CD14-positive monocyte (primary cell): ENCODE results near the gene LRRN3. TPM values are rescaled to one million over a fixed set of nuclear protein-coding genes. Genes with fewer than 3 reads are reported as not detected.

Source experiments
- DNase-seq, 3 donors: peaks; one replicate each; pipeline ENCODE4 v3.0.0-alpha.2; 2011 to 2022
- H2AFZ ChIP-seq: 2 replicates; pipeline ENCODE4 v1.6.0; 2012; ENCODE audit warnings: mild to moderate bottlenecking, low read depth, low read length, inconsistent platforms; ENCODE audit not compliant: insufficient read depth, poor library complexity, severe bottlenecking
- H3K27ac ChIP-seq, 2 donors: 1 replicate in 1 of 2; 2 replicates in 1 of 2; pipeline ENCODE4 v1.5.1; 2012 to 2013; ENCODE audit warnings: low read length in 2 of 2, control low read depth in 1 of 2, inconsistent platforms in 1 of 2, low read depth in 1 of 2, mild to moderate bottlenecking in 1 of 2
- H3K27me3 ChIP-seq, 2 donors: one replicate each; pipeline versions ENCODE4 v1.6.0 to v1.6.1; 2011 to 2013; ENCODE audit warnings: low read length in 2 of 2; ENCODE audit not compliant: control insufficient read depth in 2 of 2, insufficient read depth in 2 of 2
- H3K36me3 ChIP-seq, 2 donors: replicated peaks in 1 of 2; 1 replicate in 1 of 2; 2 replicates in 1 of 2; pipeline versions ENCODE4 v1.5.1 to v1.6.1; 2012 to 2013; ENCODE audit warnings: low read length in 2 of 2, control low read depth in 1 of 2, inconsistent platforms in 1 of 2, mild to moderate bottlenecking in 1 of 2; ENCODE audit not compliant: insufficient read depth in 2 of 2, control insufficient read depth in 1 of 2
- H3K4me1 ChIP-seq, 2 donors: 1 replicate in 1 of 2; 2 replicates in 1 of 2; pipeline versions ENCODE4 v1.5.1 to v1.6.1; 2012 to 2013; ENCODE audit warnings: low read length in 2 of 2, control low read depth in 1 of 2, inconsistent platforms in 1 of 2, mild to moderate bottlenecking in 1 of 2, moderate library complexity in 1 of 2; ENCODE audit not compliant: insufficient read depth in 2 of 2, control insufficient read depth in 1 of 2
- H3K4me2 ChIP-seq: replicated peaks from 2 replicates; pipeline ENCODE3; 2012; ENCODE audit warnings: low read length, moderate library complexity, mild to moderate bottlenecking; ENCODE audit not compliant: poor library complexity, severe bottlenecking; ENCODE audit errors: extremely low read depth
- H3K4me3 ChIP-seq, 3 experiments: fragments of 200-600 bp in 1 of 3; sonication (generic) in 1 of 3; replicated peaks in 1 of 3; 1 replicate in 2 of 3; 2 replicates in 1 of 3; pipeline ENCODE4 v1.5.1; 2011 to 2013; ENCODE audit warnings: low read length in 3 of 3, mild to moderate bottlenecking in 3 of 3, control low read depth in 2 of 3, low read depth in 2 of 3, inconsistent platforms in 1 of 3, moderate library complexity in 1 of 3
- H3K79me2 ChIP-seq: 2 replicates; pipeline ENCODE4 v1.6.0; 2012; ENCODE audit warnings: mild to moderate bottlenecking, control low read depth, inconsistent platforms, low read length, moderate library complexity; ENCODE audit not compliant: insufficient read depth
- H3K9ac ChIP-seq: 2 replicates; pipeline ENCODE4 v1.6.0; 2017; ENCODE audit warnings: low read length, mild to moderate bottlenecking; ENCODE audit not compliant: insufficient read depth, poor library complexity, severe bottlenecking
- H3K9me3 ChIP-seq, 2 donors: replicated peaks in 1 of 2; 1 replicate in 1 of 2; 2 replicates in 1 of 2; pipeline versions ENCODE4 v1.5.1 to v1.6.1; 2012 to 2013; ENCODE audit warnings: low read length in 2 of 2, control low read depth in 1 of 2; ENCODE audit not compliant: control insufficient read depth in 1 of 2, insufficient read depth in 1 of 2
- H4K20me1 ChIP-seq: 2 replicates; pipeline ENCODE4 v1.6.0; 2012; ENCODE audit warnings: mild to moderate bottlenecking, low read length, control low read depth, moderate library complexity; ENCODE audit not compliant: insufficient read depth
- H3K27ac Mint-ChIP-seq, 7 donors: one replicate each; pipeline ENCODE4 v1.8.0; 2020; ENCODE audit warnings: mild to moderate bottlenecking in 7 of 7, mixed read lengths in 7 of 7, moderate library complexity in 6 of 7, inconsistent platforms in 2 of 7
- H3K27me3 Mint-ChIP-seq, 3 donors: one replicate each; pipeline ENCODE4 v1.8.0; 2021 to 2022; ENCODE audit warnings: low read depth in 3 of 3, mild to moderate bottlenecking in 3 of 3, mixed read lengths in 3 of 3, moderate library complexity in 3 of 3, inconsistent platforms in 1 of 3
- H3K36me3 Mint-ChIP-seq, 2 donors: one replicate each; pipeline ENCODE4 v1.8.0; 2020; ENCODE audit warnings: mixed read lengths in 2 of 2, inconsistent platforms in 1 of 2, mild to moderate bottlenecking in 1 of 2
- H3K4me1 Mint-ChIP-seq: one replicate; pipeline ENCODE4 v1.8.0; 2020; ENCODE audit warnings: mild to moderate bottlenecking, mixed read lengths
- H3K4me3 Mint-ChIP-seq, 2 donors: one replicate each; pipeline ENCODE4 v1.8.0; 2020; ENCODE audit warnings: mild to moderate bottlenecking in 2 of 2, mixed read lengths in 2 of 2, moderate library complexity in 1 of 2
- H3K9me3 Mint-ChIP-seq, 7 donors: one replicate each; pipeline ENCODE4 v1.8.0; 2020 to 2022; ENCODE audit warnings: mixed read lengths in 7 of 7, mild to moderate bottlenecking in 6 of 7, moderate library complexity in 6 of 7, inconsistent platforms in 2 of 7
- WGBS: methylation state at CpG from one replicate; pipeline ENCODE4 v1.1.5; 2013; ENCODE audit warnings: missing lambda C conversion rate; ENCODE audit not compliant: insufficient coverage; 5-methylcytosine and 5-hydroxymethylcytosine counted together
- intact Hi-C, 2 donors: fragments of 100-400 bp; cut with micrococcal nuclease; formaldehyde crosslinking; loops; one replicate each; pipeline versions ENCODE4 v1.15.0 to v1.15.1; 2023
- polyA plus RNA-seq, 3 donors: library from polyadenylated mRNA; depleted of rRNA in 1 of 3; unstranded in 2 of 3; stranded (reverse) in 1 of 3; fragments of 300-500 nt in 2 of 3; fragments of >200 nt in 1 of 3; fragmentation: Illumina TruSeq in 2 of 3; gene quantifications; 1 replicate in 2 of 3; 2 replicates in 1 of 3; pipeline ENCODE4 v1.2.3, GENCODE V29; 2012 to 2021
- TF ChIP-seq, protein P1 (sequence below): fragments of 200-600 bp; IDR thresholded peaks from one replicate; pipeline ENCODE4 v1.8.0; 2022; ENCODE audit warnings: antibody characterized with exemption, mild to moderate bottlenecking

Gene LRRN3
- polyA plus RNA-seq, 3 donors = 0.12 to 0.22 TPM; not detected in 1

- H3K27me3 ChIP-seq = no peaks in the 10 kb centered on the region
- no peak overlapping the region for H3K4me3 Mint-ChIP-seq
- H3K9ac ChIP-seq = no peak overlapping the region
- H3K27ac ChIP-seq = no peak overlapping the region
- intact Hi-C loops = no loop called here
- H3K4me1 ChIP-seq = no peaks in the 10 kb centered on the region
- no peaks in the 10 kb centered on the region for H4K20me1 ChIP-seq
- H3K9me3 ChIP-seq = no peaks in the 10 kb centered on the region
- no peak for DNase-seq
- H3K36me3 ChIP-seq = no peaks in the 10 kb centered on the region
- H2AFZ ChIP-seq = no peak overlapping the region
- H3K9me3 Mint-ChIP-seq = peaks cover 0 to 6% (median 3%) of the 10 kb centered on the region in 7 donors
- H3K4me3 ChIP-seq = no peak overlapping the region
- TF ChIP-seq, protein P1, sequence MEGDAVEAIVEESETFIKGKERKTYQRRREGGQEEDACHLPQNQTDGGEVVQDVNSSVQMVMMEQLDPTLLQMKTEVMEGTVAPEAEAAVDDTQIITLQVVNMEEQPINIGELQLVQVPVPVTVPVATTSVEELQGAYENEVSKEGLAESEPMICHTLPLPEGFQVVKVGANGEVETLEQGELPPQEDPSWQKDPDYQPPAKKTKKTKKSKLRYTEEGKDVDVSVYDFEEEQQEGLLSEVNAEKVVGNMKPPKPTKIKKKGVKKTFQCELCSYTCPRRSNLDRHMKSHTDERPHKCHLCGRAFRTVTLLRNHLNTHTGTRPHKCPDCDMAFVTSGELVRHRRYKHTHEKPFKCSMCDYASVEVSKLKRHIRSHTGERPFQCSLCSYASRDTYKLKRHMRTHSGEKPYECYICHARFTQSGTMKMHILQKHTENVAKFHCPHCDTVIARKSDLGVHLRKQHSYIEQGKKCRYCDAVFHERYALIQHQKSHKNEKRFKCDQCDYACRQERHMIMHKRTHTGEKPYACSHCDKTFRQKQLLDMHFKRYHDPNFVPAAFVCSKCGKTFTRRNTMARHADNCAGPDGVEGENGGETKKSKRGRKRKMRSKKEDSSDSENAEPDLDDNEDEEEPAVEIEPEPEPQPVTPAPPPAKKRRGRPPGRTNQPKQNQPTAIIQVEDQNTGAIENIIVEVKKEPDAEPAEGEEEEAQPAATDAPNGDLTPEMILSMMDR = no peak
- no peaks in the 10 kb centered on the region for H3K36me3 Mint-ChIP-seq
- 100% methylated on average over 1 of the region's 3 CpGs for WGBS
- H3K4me1 Mint-ChIP-seq = no peaks in the 10 kb centered on the region
- H3K27me3 Mint-ChIP-seq = no peaks in the 10 kb centered on the region
- no peak overlapping the region for H3K27ac Mint-ChIP-seq
- no peaks in the 10 kb centered on the region for H3K79me2 ChIP-seq
- no peak overlapping the region for H3K4me2 ChIP-seq
Measured at GRCh38 chr7:111174510-111174909, 83.6 kb downstream of the LRRN3 start.
